ENCODE measurements around the gene SEC14L2.

Gene SEC14L2

GRCh38 chr22:30413001-30413400 is 16.2 kb downstream of the SEC14L2 start:
- DNase-seq (ENCODE audit: low read depth): no peak
- TF ChIP-seq CTCF (conservative IDR thresholded peaks at IDR 0.05; ENCODE audit: control insufficient read depth, insufficient read depth, low read depth, low read length): no peak
- H3K4me3 ChIP-seq (ENCODE audit: control insufficient read depth, low read depth, low read length): no peak overlapping the region

- no peak for TF ChIP-seq CTCF (conservative IDR thresholded peaks at IDR 0.05; ENCODE audit: control insufficient read depth, insufficient read depth, low read depth, low read length)
- no peak for DNase-seq (ENCODE audit: low read depth)
- H3K4me3 ChIP-seq (ENCODE audit: control insufficient read depth, low read depth, low read length): no peak overlapping the region
Observed at GRCh38 chr22:30413745-30414524, 17.1 kb downstream of the SEC14L2 start.

GRCh38 chr22:30414525-30415047 is 17.8 kb downstream of the SEC14L2 start:
- no peak for DNase-seq (ENCODE audit: low read depth)
- no peak overlapping the region for H3K4me3 ChIP-seq (ENCODE audit: control insufficient read depth, low read depth, low read length)
- TF ChIP-seq CTCF (conservative IDR thresholded peaks at IDR 0.05; ENCODE audit: control insufficient read depth, insufficient read depth, low read depth, low read length): no peak

GRCh38 chr22:30416403-30416802 is 19.6 kb downstream of the SEC14L2 start:
- no peak for TF ChIP-seq CTCF (conservative IDR thresholded peaks at IDR 0.05; ENCODE audit: control insufficient read depth, insufficient read depth, low read depth, low read length)
- no peak overlapping the region for H3K4me3 ChIP-seq (ENCODE audit: control insufficient read depth, low read depth, low read length)
- DNase-seq (ENCODE audit: low read depth): no peak

- no peak for TF ChIP-seq CTCF (conservative IDR thresholded peaks at IDR 0.05; ENCODE audit: control insufficient read depth, insufficient read depth, low read depth, low read length)
- DNase-seq (ENCODE audit: low read depth): no peak
- H3K4me3 ChIP-seq (ENCODE audit: control insufficient read depth, low read depth, low read length): no peak overlapping the region
Observed at GRCh38 chr22:30416837-30417236, 20.0 kb downstream of the SEC14L2 start.

GRCh38 chr22:30420347-30421125 is 23.7 kb downstream of the SEC14L2 start:
- TF ChIP-seq CTCF (conservative IDR thresholded peaks at IDR 0.05; ENCODE audit: control insufficient read depth, insufficient read depth, low read depth, low read length): no peak
- no peak overlapping the region for H3K4me3 ChIP-seq (ENCODE audit: control insufficient read depth, low read depth, low read length)
- peak; percentile 93 for DNase-seq (ENCODE audit: low read depth)

All from fibroblast of mammary gland (primary cell).